ENCODE measurements around the gene MPZL3. TPM values are rescaled to one million over a fixed set of nuclear protein-coding genes. Genes with fewer than 3 reads are reported as not detected.

Gene MPZL3
- total RNA-seq, 1 donor from 2014 or later: 7.4 TPM

DNA sequence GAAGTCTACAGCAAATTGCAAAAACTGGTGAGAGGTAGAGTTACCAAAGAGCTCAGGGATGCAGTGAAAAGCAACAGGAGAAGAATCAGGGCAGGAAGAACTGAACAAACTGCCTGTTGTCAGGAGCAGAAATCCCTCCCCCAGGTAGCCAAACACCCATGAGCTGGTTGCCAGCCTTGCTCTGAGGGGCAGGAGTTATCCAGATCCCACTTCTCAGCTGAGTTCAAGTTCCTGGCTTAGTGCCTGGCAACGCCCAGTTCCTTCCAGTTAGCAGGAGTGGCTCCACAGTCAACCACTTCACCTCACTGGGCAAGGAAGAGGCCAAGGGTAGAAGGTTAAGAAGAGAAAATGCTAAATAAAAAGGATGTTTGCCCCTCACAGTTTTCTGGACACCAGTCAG, 13.8 kb upstream of the MPZL3 start:
- H3K4me3 ChIP-seq (ENCODE audit: low read depth, low read length): no peak overlapping the region
- no peak for DNase-seq (ENCODE audit: low read depth)
- TF ChIP-seq, protein P1, sequence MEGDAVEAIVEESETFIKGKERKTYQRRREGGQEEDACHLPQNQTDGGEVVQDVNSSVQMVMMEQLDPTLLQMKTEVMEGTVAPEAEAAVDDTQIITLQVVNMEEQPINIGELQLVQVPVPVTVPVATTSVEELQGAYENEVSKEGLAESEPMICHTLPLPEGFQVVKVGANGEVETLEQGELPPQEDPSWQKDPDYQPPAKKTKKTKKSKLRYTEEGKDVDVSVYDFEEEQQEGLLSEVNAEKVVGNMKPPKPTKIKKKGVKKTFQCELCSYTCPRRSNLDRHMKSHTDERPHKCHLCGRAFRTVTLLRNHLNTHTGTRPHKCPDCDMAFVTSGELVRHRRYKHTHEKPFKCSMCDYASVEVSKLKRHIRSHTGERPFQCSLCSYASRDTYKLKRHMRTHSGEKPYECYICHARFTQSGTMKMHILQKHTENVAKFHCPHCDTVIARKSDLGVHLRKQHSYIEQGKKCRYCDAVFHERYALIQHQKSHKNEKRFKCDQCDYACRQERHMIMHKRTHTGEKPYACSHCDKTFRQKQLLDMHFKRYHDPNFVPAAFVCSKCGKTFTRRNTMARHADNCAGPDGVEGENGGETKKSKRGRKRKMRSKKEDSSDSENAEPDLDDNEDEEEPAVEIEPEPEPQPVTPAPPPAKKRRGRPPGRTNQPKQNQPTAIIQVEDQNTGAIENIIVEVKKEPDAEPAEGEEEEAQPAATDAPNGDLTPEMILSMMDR (conservative IDR thresholded peaks at IDR 0.05; ENCODE audit: low read depth, low read length): no peak

- H3K4me3 ChIP-seq (ENCODE audit: low read depth, low read length): peak overlapping the region; percentile 52
- TF ChIP-seq, protein P1 (conservative IDR thresholded peaks at IDR 0.05; ENCODE audit: low read depth, low read length): no peak
Observed at GRCh38 chr11:118264569-118265465, 12.7 kb upstream of the MPZL3 start.

DNA sequence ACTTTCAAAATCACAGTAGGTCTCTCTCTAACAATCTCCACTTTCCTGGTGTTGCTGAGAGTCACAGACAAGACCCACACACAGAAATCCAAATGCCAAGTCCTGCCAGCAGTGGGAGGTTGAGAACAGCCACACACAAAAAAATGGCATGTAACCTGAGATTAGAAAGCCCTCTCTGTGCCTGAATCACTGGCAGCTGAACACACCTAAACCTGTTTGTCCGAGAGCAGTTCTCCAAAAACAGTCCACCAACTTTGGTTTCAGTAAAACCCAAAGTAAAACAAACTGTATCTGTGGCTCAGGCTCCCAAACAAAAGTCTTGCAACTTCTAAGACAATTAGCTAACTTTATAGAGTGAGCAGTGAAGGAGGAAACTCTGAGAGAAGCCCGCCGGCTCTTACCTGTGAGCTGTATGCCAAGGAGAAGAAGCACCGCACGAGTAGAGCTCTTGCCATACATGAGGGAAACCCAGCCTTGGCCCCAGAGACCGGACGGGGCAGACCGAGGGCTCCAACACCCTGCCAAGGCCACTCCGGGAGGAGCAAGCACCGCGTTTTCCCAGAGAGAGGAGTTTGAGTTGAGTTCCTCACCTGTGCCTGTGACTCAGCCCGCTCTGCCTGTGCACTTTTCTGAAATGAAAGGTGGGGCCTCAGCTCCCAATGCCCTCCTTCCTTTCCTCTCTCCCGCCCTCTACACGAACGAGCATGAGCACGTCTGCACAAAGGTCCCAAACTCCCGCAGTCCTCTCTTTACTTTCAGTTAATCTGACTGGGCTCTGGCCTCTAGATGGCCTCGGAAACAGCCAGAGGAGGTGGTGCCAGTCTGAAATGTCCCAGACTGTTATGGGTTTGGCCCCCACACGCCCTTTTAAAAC, 11.8 kb upstream of the MPZL3 start, which contains the start of gene MPZL2:
MPZL2 (minus strand) TSS at position 603 of the 874 bp plus-strand sequence; CDS start at position 459, 144 bp downstream.
- DNase-seq (ENCODE audit: low read depth): no peak
- TF ChIP-seq, protein P1 (conservative IDR thresholded peaks at IDR 0.05; ENCODE audit: low read depth, low read length): peak; percentile 16
- peak within 1 kb of the TSS; percentile 52 for H3K4me3 ChIP-seq (ENCODE audit: low read depth, low read length)

More at GRCh38 chr11:118264569-118265465, 12.7 kb upstream of the MPZL3 start:
- no peak for DNase-seq (ENCODE audit: low read depth)

- DNase-seq (ENCODE audit: low read depth): no peak
- peak overlapping the region; percentile 52 for H3K4me3 ChIP-seq (ENCODE audit: low read depth, low read length)
Observed at GRCh38 chr11:118263112-118263511, 10.9 kb upstream of the MPZL3 start.

GRCh38 chr11:118260353-118260752, 8.2 kb upstream of the MPZL3 start:
- TF ChIP-seq, protein P1 (conservative IDR thresholded peaks at IDR 0.05; ENCODE audit: low read depth, low read length): no peak
- no peak for DNase-seq (ENCODE audit: low read depth)
- H3K4me3 ChIP-seq (ENCODE audit: low read depth, low read length): no peak overlapping the region

More at GRCh38 chr11:118263112-118263511, 10.9 kb upstream of the MPZL3 start:
- TF ChIP-seq, protein P1 (conservative IDR thresholded peaks at IDR 0.05; ENCODE audit: low read depth, low read length): no peak

DNA sequence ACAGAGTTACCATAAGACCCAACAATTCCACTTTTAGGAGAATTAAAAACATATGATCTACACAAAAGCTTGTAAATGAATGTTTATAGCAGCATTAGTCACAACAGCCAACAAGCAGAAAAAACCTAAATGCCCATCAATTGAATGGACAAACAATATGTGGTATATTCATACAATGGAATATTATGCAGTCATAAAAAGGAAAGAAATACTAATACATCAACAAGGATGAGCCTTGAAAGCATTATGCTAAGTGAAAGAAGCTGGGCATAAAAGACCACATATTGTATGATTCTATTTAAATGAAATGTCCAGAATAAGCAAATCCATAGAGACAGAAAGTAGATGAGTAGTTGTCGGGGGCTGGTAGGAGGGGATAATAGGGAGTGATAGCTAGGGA, 7.0 kb upstream of the MPZL3 start:
- TF ChIP-seq, protein P1 (conservative IDR thresholded peaks at IDR 0.05; ENCODE audit: low read depth, low read length): no peak
- no peak for DNase-seq (ENCODE audit: low read depth)
- H3K4me3 ChIP-seq (ENCODE audit: low read depth, low read length): no peak overlapping the region
